NCI-H226 (cell line): ENCODE data around the gene FREY1.

Source experiments
- DNase-seq: peaks from one replicate; pipeline ENCODE4 v3.0.0-alpha.2; 2015

FREY1 gene

DNA sequence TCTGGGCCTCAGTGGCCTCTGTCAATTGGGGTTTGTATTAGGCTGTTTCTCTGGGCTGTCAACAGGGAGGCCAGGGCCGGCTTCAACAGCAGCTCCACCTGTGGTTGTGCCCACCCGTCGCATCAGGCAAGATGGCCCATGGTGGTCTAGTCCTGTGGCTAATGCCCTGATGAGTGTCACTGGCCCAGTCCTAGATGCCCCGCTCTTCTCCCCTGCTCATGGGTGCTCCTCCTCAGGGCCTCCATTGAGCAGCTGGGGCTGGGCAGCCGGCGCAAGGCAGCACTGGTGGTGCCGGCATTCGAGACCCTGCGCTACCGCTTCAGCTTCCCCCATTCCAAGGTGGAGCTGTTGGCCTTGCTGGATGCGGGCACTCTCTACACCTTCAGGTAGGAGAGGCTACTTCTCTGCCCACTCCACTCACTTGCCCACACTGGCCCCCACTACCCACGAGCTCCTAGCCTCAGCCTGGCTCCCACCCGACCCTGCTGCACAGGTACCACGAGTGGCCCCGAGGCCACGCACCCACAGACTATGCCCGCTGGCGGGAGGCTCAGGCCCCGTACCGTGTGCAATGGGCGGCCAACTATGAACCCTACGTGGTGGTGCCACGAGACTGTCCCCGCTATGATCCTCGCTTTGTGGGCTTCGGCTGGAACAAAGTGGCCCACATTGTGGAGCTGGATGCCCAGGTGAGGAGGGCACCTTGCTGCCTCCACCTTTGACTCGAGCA is 20.8 kb upstream of the FREY1 start:
- DNase-seq, result no peak

GRCh38 chr11:45927332-45927683 is 20.2 kb upstream of the FREY1 start:
- DNase-seq, result no peak

DNA sequence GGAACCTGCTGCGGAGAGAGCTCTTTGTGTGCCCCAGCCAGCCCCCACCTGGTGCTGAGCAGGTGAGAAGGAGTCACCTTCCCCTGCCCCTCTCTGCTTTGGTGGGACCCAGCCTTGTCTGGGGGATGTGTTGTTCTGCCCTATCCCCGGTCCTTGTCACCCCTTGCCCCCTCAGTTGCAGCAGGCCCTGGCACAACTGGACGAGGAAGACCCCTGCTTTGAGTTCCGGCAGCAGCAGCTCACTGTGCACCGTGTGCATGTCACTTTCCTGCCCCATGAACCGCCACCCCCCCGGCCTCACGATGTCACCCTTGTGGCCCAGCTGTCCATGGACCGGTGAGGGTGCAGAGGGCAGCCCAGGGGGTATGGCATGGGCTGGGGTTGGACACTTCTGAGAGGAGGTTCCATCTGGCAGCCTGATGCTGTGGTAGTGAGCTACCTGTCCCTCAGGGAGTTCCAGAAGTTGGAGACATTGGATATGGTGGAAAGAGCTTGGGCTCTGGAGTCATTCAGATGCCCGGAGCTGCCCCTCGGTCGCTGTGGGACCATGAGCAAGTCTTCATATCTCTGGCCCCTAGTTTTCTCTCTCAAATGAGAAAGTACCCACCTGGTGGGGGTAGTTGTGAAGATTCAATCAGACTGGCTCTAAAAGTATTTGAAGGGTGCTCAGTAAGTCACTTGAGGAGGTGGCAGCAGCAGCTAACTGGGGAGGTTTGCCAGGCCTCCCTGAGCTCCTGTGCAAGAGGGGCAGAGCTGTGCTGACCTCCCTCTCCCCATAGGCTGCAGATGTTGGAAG is 19.7 kb upstream of the FREY1 start:
- DNase-seq, result no peak

DNA sequence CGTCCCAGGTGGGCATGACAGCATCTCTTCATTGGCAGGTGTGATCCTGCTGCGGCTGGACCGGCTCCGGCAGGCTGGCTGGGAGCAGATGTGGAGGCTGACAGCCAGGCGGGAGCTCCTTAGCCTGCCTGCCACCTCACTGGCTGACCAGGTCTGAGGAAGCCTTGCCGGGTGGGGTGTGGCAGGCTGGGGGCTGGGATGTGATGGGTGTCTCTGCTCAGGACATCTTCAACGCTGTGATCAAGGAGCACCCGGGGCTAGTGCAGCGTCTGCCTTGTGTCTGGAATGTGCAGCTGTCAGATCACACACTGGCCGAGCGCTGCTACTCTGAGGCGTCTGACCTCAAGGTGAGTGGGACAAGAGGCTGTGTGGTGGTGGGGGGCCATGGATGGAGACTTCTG is 18.9 kb upstream of the FREY1 start:
- DNase-seq, result no peak

- DNase-seq, result no peak
Observed at GRCh38 chr11:45925550-45925949, 18.5 kb upstream of the FREY1 start.

- no peak for DNase-seq
Observed at GRCh38 chr11:45924927-45925326, 17.9 kb upstream of the FREY1 start.

DNA sequence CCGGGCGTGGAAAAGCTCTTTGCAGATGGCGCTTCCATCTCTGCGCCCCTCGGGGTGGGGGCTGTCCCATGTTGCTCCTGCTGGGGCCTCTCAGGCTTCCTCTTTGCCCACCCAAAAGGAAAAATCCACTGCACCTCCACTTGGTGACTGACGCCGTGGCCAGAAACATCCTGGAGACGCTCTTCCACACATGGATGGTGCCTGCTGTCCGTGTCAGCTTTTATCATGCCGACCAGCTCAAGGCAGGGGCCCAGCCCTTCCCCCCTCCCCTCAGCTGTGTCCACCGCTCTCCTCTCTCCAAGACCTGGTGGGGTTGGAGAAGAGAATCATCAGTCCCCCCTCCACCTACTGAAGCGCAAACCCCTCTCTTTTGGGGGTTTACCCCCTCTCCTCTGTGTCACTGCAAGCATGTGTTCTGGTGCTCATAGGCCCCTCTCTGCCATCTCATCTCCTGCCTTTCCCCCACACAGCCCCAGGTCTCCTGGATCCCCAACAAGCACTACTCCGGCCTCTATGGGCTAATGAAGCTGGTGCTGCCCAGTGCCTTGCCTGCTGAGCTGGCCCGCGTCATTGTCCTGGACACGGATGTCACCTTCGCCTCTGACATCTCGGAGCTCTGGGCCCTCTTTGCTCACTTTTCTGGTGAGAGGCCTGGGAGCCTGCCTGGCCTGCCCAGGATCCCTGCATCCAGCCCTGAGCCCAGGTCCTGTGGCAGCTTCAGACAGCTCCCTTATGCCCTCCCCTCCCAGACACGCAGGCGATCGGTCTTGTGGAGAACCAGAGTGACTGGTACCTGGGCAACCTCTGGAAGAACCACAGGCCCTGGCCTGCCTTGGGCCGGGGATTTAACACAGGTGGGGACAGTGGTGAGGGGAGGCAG is 17.2 kb upstream of the FREY1 start:
- DNase-seq, result no peak

DNA sequence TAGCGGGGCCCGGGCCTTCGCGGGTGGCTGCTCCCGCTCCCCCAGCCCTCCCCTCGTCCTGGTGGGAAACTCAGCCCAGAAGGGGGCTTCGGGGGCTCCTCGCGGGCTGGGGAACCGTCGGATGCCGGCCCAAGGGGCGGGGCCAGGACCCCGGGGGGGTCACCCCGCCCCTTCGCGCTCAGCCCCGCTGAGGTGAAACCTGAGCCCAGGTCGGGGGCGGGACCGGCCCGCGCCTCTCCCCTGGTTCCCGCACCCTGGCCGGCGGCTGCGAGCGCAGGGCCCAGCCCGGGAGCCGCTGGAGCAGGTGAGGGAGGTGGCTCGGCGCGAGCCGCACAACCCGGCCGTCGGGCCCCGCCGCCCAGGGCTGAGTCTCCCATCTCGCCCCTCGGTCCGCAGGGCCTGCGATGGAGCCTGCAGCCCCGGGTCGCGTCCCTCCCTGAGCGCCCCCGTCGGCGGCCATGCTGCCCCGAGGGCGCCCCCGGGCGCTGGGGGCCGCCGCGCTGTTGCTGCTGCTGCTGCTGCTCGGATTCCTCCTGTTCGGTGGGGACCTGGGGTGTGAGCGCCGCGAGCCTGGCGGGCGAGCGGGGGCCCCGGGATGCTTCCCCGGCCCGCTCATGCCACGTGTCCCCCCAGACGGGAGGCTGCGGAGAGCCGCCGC is 15.5 kb upstream of the FREY1 start, which contains the start of gene LARGE2:
TSS of gene LARGE2 (plus strand) at position 232 of the 658 bp plus-strand sequence. CDS start at position 459, 227 bp downstream.
- DNase-seq, result peak; percentile 32

DNA sequence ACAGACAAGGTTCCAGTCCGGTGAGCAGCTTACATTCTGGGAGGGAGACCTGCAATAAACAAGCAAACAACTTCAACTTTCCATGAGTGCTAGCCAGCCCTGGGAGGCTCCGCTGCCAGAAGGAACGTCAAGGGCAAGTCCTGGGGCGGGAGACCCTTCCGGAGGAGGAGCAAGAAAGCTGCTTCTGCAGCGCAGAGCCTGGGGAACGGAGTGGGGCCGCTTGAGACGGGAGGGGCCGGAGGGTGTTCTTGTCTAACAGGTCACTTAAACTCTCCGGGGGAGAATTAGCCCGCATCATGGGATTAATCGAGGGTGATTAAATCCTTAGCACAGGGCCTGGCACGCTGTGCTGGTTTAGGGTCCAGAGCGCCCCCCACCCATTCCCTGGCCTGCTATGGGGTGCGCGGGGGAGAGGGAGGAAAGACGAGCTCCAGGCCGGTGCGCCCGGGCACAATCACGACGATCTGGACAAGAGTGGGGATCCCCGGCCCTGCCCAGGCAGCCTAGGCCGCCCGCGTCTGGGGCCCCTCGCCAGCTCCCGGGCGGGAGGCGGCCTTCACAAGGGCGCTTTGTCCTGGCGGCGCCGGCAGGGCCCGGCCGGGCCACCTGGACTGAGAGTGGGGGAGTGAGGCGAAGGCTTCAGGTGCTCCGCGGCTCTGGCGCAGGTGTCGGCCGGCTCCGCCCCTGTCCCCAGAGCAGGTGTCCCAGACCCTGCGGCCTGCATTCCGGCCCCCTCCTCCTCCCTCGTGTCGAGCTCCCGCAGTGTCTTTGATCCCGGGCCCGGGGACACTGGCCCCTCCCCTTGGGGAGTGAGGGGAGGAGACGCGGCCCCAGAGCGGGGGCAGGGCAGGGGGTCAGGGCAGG is 14.7 kb upstream of the FREY1 start:
- no peak for DNase-seq

DNA sequence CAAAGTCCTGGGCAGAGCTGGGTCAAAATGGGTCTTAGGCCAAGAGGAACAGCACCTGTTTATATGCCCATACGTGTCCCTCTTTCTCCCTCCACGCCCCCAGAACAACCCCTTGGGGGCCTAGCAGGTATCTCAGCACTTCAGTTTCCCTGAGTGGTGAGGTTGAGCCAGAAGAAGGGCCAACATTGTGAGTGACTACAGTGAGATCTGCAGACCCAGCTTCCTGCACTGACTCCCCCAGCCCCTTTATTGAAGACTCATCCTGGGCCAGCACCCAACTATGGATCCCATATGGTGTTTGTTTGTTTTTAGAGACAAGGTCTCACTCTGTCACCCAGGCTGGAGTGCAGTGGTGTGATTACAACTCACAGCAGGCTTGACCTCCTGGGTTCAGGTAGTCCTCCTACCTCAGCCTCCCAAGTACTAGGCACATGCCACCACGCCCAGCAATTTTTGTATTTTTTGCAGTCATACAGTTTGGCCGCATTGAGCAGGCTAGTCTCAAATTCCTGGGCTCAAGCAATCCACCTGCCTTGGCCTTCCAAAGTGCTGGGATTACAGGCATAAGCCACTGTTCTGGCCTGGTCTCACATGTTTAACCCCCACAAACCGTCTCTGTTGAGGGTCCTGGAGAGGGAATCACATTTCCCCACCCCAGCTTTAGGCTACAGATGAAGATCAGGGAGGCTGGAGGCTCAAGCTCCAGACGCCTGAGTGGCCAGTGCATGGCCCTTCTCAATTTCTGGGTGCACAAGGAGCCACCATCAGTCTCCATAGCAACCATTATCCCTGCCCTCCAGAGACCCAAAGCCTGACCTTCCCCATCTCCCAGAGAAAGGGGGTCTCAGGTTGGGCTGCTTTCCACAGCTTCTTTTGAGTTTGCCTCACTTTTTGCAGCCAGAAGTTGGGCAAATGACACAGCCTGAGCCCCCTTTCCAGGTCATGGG is 13.7 kb upstream of the FREY1 start:
- DNase-seq, result no peak

DNA sequence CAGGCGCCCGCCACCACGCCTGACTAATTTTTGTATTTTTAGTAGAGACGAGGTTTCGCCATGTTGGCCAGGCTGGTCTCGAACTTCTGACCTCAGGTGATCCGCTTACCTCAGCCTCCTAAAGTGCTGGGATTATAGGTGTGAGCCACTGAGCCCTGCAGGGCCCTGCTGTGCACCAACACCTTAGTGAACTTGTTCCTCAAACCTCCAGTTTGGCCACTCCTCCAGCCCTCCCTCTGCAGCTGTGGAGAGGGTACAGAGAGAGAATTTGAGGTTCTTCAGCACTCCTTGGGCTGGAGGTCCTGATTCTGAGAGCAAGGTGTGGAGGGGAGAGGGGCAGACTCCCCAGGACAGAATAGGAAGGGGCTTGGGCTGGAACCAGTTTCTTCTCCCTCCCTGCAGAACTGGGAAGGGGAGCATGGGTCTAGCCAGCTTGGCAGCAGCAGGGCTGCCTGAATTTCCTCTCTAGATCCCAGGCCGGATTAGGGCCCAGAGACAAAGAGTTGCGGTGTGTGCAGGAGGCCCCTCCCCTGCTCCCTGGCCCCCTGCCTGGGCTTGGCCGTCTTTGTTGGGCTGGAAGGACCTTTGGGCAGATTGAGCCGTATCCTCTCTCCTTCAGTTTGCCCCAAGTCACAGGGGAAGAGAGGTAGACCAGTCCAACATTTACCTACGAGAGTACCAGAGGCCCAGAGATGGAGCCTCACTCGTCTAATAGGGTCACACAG is 12.9 kb upstream of the FREY1 start:
- no peak for DNase-seq

GRCh38 chr11:45918962-45919675 is 12.0 kb upstream of the FREY1 start:
- DNase-seq, result no peak

DNA sequence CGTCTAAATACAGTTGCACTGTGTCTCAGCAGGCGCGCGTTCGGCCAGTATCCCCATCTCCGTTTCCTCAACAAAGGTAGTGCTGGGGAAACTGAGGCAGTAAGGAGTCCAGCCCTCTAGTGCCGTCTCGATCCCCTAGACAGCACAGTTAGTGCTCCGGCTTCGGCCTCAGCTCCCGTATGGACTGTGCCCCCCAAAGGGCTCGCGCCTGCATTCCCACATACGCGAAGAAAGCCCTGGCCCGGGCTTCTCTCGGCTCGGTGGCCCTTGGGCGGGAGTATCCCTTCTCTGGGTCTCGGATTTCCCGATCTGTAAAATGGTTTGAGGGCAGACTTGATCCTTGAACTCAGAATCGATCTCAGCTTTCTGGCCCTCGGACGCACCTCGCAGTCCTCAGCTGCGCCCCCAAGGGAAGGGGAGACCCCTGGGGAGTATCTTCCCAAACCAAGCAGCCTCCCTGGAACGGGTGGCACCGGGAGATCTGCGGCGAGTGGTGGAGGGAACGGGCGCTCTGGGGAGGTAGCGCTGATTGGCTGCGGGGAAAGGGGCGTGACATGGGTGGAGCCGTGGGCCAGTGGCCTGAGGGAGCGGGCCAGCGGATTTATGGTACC is 11.4 kb upstream of the FREY1 start:
- peak; percentile 76 for DNase-seq

DNA sequence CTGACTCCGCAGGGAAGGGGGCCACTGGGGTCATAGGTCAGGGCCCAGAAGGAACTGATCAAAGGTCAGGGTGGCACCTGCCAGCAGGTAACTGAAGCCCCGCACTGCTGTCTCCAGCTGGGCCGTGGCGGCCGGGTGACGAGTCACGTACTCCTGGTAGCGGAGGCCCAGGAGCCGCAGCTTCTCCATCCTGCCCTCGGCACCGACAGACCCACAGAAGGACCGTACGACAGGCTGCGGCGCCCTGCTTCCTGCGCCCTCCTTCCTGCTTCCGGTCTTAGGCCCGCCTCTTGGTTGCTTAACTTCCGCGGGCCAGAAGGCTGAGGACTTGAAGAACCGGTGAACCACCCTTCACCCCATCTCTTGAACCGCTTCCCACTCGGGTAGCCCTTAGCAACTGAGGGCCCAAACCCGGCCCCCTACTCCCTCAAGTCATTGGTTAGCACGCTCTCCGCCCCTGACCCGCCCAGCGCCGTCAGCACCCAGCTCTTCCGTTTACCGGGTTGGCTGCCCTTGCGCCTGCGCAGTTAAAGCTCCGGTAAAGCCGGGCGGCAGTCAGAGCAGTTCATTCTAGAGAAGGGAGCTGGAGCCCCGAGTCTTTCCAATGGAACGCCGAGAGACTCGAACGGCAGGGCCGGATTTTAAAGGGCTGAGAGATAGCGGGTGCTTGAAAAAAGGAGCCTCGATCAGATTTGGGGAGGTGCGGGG is 10.7 kb upstream of the FREY1 start, which contains the start of gene PEX16:
TSS of gene PEX16 (minus strand) at position 255 of the 708 bp plus-strand sequence. CDS start at position 189, 66 bp downstream.
- peak; percentile 99 for DNase-seq

GRCh38 chr11:45917286-45917622 is 10.2 kb upstream of the FREY1 start:
- no peak for DNase-seq

DNA sequence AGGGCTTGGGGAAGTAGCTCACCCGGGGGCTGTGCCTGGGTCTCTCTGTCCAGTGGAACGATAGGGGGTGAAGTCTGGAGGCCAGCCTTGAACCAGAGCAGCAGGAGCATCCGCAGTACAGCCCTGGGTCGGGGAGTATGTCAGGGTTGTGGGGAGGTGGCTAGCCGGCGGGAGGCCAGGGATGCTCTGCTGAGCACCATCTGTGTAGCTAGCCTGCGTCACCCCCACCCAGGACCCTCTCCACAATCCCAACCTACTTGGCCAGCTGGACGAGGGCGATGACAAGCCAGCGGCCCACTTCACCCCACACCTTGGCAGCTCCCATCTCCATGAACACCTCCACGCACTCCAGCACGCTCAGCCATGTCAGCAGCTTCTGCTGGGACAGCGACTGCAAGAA is 8.4 kb upstream of the FREY1 start:
- no peak for DNase-seq

DNA sequence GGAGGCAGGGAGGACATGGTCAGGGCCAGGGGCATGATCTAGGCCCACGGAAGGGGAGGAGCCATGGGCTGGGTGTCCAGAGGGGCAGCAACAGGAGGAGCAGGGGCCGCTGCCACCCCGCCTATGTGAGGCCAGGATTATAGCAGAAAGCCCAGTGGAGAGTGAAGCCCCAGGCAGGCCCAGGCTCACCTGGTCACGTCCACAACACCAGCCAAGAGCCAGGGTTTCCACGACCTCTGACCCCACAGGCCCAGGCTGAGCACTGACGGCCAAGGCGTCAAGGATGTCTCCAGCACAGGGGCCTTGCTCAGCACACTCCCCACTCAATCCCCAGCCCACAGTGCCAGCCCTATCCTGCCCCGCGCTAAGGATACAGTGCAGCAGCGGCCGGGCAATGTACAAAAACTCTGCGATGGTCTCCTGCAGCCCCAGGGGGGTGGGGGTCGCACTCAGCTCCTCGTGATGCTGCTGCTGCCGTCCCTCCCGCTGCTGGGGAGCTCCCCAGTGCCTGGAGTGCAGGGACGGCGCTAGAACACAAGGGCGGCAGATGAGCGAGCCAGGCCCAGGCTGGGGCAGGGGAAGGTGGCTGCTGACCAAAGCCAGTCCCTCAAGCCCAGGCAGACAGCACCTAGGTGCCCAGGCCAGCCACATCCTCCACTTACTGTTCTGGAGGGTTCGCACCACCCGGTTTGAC is 7.0 kb upstream of the FREY1 start:
- DNase-seq, result no peak
